ENCODE results near the gene DGKG. TPM values are rescaled to one million over a fixed set of nuclear protein-coding genes. Genes with fewer than 3 reads are reported as not detected.

DGKG gene
- polyA plus RNA-seq, 3 donors, result 4.2 to 9.2 (median 4.3) TPM

- no peak for DNase-seq
- no peak overlapping the region for H3K9ac ChIP-seq (ENCODE audit: insufficient read depth, low read length, poor library complexity, severe bottlenecking)
- H3K36me3 ChIP-seq (replicated peaks in 1 of 2; ENCODE audit: control insufficient read depth in 1 of 2, insufficient read depth in 2 of 2, low read length in 2 of 2), result peaks cover 62 to 95% of the 10 kb centered on the region in 2 donors
- H3K27me3 ChIP-seq (ENCODE audit: control insufficient read depth in 2 of 2, insufficient read depth in 2 of 2, low read length in 2 of 2), result peaks cover 0 to 5% of the 10 kb centered on the region in 2 donors
- no peak overlapping the region for H3K4me3 Mint-ChIP-seq
- H3K27me3 Mint-ChIP-seq (ENCODE audit: low read depth in 3 of 3), result peaks cover 11 to 13% (median 11%) of the 10 kb centered on the region in 3 donors
- peaks cover 54 to 64% of the 10 kb centered on the region in 2 donors for H3K36me3 Mint-ChIP-seq
- H3K4me1 Mint-ChIP-seq, result no peaks in the 10 kb centered on the region
- H3K27ac ChIP-seq (ENCODE audit: low read depth in 1 of 2, low read length in 2 of 2), result no peak overlapping the region
- no peaks in the 10 kb centered on the region for H3K9me3 ChIP-seq (replicated peaks in 1 of 2; ENCODE audit: control insufficient read depth in 1 of 2, insufficient read depth in 1 of 2, low read length in 2 of 2)
- no peak overlapping the region for H3K4me2 ChIP-seq (replicated peaks; ENCODE audit: extremely low read depth, low read length, poor library complexity, severe bottlenecking)
- no peaks in the 10 kb centered on the region for H3K79me2 ChIP-seq (ENCODE audit: insufficient read depth, low read length)
- H4K20me1 ChIP-seq (ENCODE audit: insufficient read depth, low read length), result no peaks in the 10 kb centered on the region
- H3K9me3 Mint-ChIP-seq, result peaks cover 0 to 4% (median 0%) of the 10 kb centered on the region in 7 donors
- no peak for TF ChIP-seq CTCF (IDR thresholded peaks at IDR 0.05)
- H3K4me1 ChIP-seq (ENCODE audit: control insufficient read depth in 1 of 2, insufficient read depth in 2 of 2, low read length in 2 of 2), result no peaks in the 10 kb centered on the region
- no peak overlapping the region for H3K27ac Mint-ChIP-seq
- H3K4me3 ChIP-seq (replicated peaks in 1 of 3; ENCODE audit: low read depth in 2 of 3, low read length in 3 of 3), result no peak overlapping the region
- no peak overlapping the region for H2AFZ ChIP-seq (ENCODE audit: insufficient read depth, low read depth, low read length, poor library complexity, severe bottlenecking)
- intact Hi-C loops (cut with micrococcal nuclease), result no loop called here
- 78% methylated on average over 2 of the region's 2 CpGs for WGBS (ENCODE audit: insufficient coverage)
These were observed 163.6 kb downstream of the DGKG start for GRCh38 chr3:186198442-186198841.

GRCh38 chr3:186194451-186194811 is 167.6 kb downstream of the DGKG start:
- peaks cover 0 to 5% of the 10 kb centered on the region in 2 donors for H3K27me3 ChIP-seq (ENCODE audit: control insufficient read depth in 2 of 2, insufficient read depth in 2 of 2, low read length in 2 of 2)
- no peak overlapping the region for H3K4me3 Mint-ChIP-seq
- no peaks in the 10 kb centered on the region for H3K79me2 ChIP-seq (ENCODE audit: insufficient read depth, low read length)
- no peaks in the 10 kb centered on the region for H4K20me1 ChIP-seq (ENCODE audit: insufficient read depth, low read length)
- H3K4me1 ChIP-seq (ENCODE audit: control insufficient read depth in 1 of 2, insufficient read depth in 2 of 2, low read length in 2 of 2), result no peaks in the 10 kb centered on the region
- H3K27me3 Mint-ChIP-seq (ENCODE audit: low read depth in 3 of 3), result peaks cover 11 to 13% (median 11%) of the 10 kb centered on the region in 3 donors
- no peak overlapping the region for H3K4me3 ChIP-seq (replicated peaks in 1 of 3; ENCODE audit: low read depth in 2 of 3, low read length in 3 of 3)
- H2AFZ ChIP-seq (ENCODE audit: insufficient read depth, low read depth, low read length, poor library complexity, severe bottlenecking), result no peak overlapping the region
- no peak overlapping the region for H3K27ac Mint-ChIP-seq
- peaks cover 0 to 4% (median 0%) of the 10 kb centered on the region in 7 donors for H3K9me3 Mint-ChIP-seq
- 36% methylated on average over 10 of the region's 10 CpGs for WGBS (ENCODE audit: insufficient coverage)
- no peak for DNase-seq
- no peak for TF ChIP-seq CTCF (IDR thresholded peaks at IDR 0.05)
- H3K9ac ChIP-seq (ENCODE audit: insufficient read depth, low read length, poor library complexity, severe bottlenecking), result no peak overlapping the region
- intact Hi-C loops (cut with micrococcal nuclease), result no loop called here
- H3K4me2 ChIP-seq (replicated peaks; ENCODE audit: extremely low read depth, low read length, poor library complexity, severe bottlenecking), result no peak overlapping the region
- H3K36me3 ChIP-seq (replicated peaks in 1 of 2; ENCODE audit: control insufficient read depth in 1 of 2, insufficient read depth in 2 of 2, low read length in 2 of 2), result peaks cover 50 to 95% of the 10 kb centered on the region in 2 donors
- no peaks in the 10 kb centered on the region for H3K9me3 ChIP-seq (replicated peaks in 1 of 2; ENCODE audit: control insufficient read depth in 1 of 2, insufficient read depth in 1 of 2, low read length in 2 of 2)
- peaks cover 55 to 65% of the 10 kb centered on the region in 2 donors for H3K36me3 Mint-ChIP-seq
- H3K4me1 Mint-ChIP-seq, result no peaks in the 10 kb centered on the region
- H3K27ac ChIP-seq (ENCODE audit: low read depth in 1 of 2, low read length in 2 of 2), result no peak overlapping the region
